CD4-positive, CD25-positive, alpha-beta regulatory T cell (primary cell): Measurements from ENCODE around the gene FAM228A. TPM values are rescaled to one million over a fixed set of nuclear protein-coding genes. Genes with fewer than 3 reads are reported as not detected.

Experiments
- ATAC-seq, 2 donors: fragments of 150-1000 bp; cut with Tn5 transposase; one replicate each; pipeline ENCODE4 v1.10.0; 2021; ENCODE audit warnings: low read depth in 2 of 2, moderate number of reproducible peaks in 2 of 2, moderate library complexity in 1 of 2
- DNase-seq, 3 donors: peaks; one replicate each; pipeline versions ENCODE4 v3.0.0 to v3.0.0-alpha.2; 2012 to 2022; ENCODE audit warnings: mixed read lengths in 1 of 3
- H3K27ac ChIP-seq: one replicate; pipeline ENCODE4 v1.7.0; 2013; ENCODE audit warnings: mild to moderate bottlenecking, low read length; ENCODE audit not compliant: insufficient read depth, poor library complexity, severe bottlenecking
- H3K27me3 ChIP-seq: one replicate; pipeline ENCODE4 v1.7.0; 2013; ENCODE audit warnings: low read length; ENCODE audit not compliant: control insufficient read depth, insufficient read depth
- H3K36me3 ChIP-seq: one replicate; pipeline ENCODE4 v1.7.0; 2013; ENCODE audit warnings: mild to moderate bottlenecking, low read length, moderate library complexity; ENCODE audit not compliant: control insufficient read depth, insufficient read depth
- H3K4me1 ChIP-seq: 2 replicates; pipeline ENCODE4 v1.7.0; 2013; ENCODE audit warnings: mild to moderate bottlenecking, low read length; ENCODE audit not compliant: insufficient read depth, control insufficient read depth, poor library complexity, severe bottlenecking
- H3K4me3 ChIP-seq: one replicate; pipeline ENCODE4 v1.7.0; 2013; ENCODE audit warnings: low read depth, mild to moderate bottlenecking, low read length, moderate library complexity
- H3K9me3 ChIP-seq, 2 experiments: 1 replicate in 1 of 2; 2 replicates in 1 of 2; pipeline ENCODE4 v1.7.0; 2013; ENCODE audit warnings: low read length in 2 of 2, mild to moderate bottlenecking in 1 of 2, moderate library complexity in 1 of 2; ENCODE audit not compliant: control insufficient read depth in 2 of 2
- H3K27ac Mint-ChIP-seq, 3 donors: one replicate each; pipeline ENCODE4 v1.8.0; 2020 to 2022; ENCODE audit warnings: mild to moderate bottlenecking in 3 of 3, mixed read lengths in 3 of 3, moderate library complexity in 2 of 3
- H3K27me3 Mint-ChIP-seq: one replicate; pipeline ENCODE4 v1.8.0; 2022; ENCODE audit warnings: mild to moderate bottlenecking, mixed read lengths
- H3K36me3 Mint-ChIP-seq: one replicate; pipeline ENCODE4 v1.8.0; 2020; ENCODE audit warnings: mixed read lengths
- H3K4me1 Mint-ChIP-seq, 4 donors: one replicate each; pipeline ENCODE4 v1.8.0; 2020 to 2022; ENCODE audit warnings: mixed read lengths in 4 of 4, mild to moderate bottlenecking in 1 of 4
- H3K4me3 Mint-ChIP-seq, 4 donors: one replicate each; pipeline ENCODE4 v1.8.0; 2020 to 2022; ENCODE audit warnings: mild to moderate bottlenecking in 4 of 4, mixed read lengths in 4 of 4, moderate library complexity in 3 of 4
- H3K9me3 Mint-ChIP-seq, 7 donors: one replicate each; pipeline ENCODE4 v1.8.0; 2020 to 2022; ENCODE audit warnings: mixed read lengths in 7 of 7, mild to moderate bottlenecking in 3 of 7, moderate library complexity in 2 of 7
- polyA plus RNA-seq, 4 donors: library from polyadenylated mRNA; unstranded; fragments of 300-500 nt; fragmentation: Illumina TruSeq; gene quantifications; one replicate each; pipeline ENCODE4 v1.2.3, GENCODE V29; 2021
- total RNA-seq: library from RNA; stranded (reverse); gene quantifications from one replicate; pipeline ENCODE4 v1.2.3, GENCODE V29; 2022

Gene FAM228A
- total and polyA plus RNA-seq, 5 donors from 2014 or later: not detected

- no peak for ATAC-seq
- no peak overlapping the region for H3K27ac Mint-ChIP-seq
- Histone ChIP-seq H3K4me1 (no peaks in the 10 kb centered on the region), H3K27me3 (no peaks in the 10 kb centered on the region), H3K4me3 (no peak overlapping the region), H3K36me3 (no peaks in the 10 kb centered on the region), H3K27ac (no peak overlapping the region), H3K9me3 (no peaks in the 10 kb centered on the region)
- no peak for DNase-seq
- peaks cover 0 to 2% (median 0%) of the 10 kb centered on the region in 7 donors for H3K9me3 Mint-ChIP-seq
- no peaks in the 10 kb centered on the region for H3K4me1 Mint-ChIP-seq
- H3K27me3 Mint-ChIP-seq: peaks cover 19% of the 10 kb centered on the region
- H3K36me3 Mint-ChIP-seq: no peaks in the 10 kb centered on the region
- H3K4me3 Mint-ChIP-seq: no peak overlapping the region
These were observed 1.5 kb downstream of the FAM228A start for GRCh38 chr2:24176326-24176725.

- no peak overlapping the region for H3K27ac Mint-ChIP-seq
These were observed 4.8 kb downstream of the FAM228A start for GRCh38 chr2:24179683-24180082.

GRCh38 chr2:24181849-24182248, 7.0 kb downstream of the FAM228A start:
- H3K27me3 Mint-ChIP-seq: peaks cover 8% of the 10 kb centered on the region
- ATAC-seq (no peak), DNase-seq (no peak)
- no peaks in the 10 kb centered on the region for H3K36me3 ChIP-seq
- no peaks in the 10 kb centered on the region for H3K4me1 ChIP-seq
- H3K27ac Mint-ChIP-seq: no peak overlapping the region
- no peak overlapping the region for H3K4me3 ChIP-seq
- no peaks in the 10 kb centered on the region for H3K4me1 Mint-ChIP-seq
- H3K27ac ChIP-seq: no peak overlapping the region
- no peaks in the 10 kb centered on the region for H3K27me3 ChIP-seq
- H3K36me3 Mint-ChIP-seq: no peaks in the 10 kb centered on the region
- no peaks in the 10 kb centered on the region for H3K9me3 Mint-ChIP-seq
- no peaks in the 10 kb centered on the region for H3K9me3 ChIP-seq
- H3K4me3 Mint-ChIP-seq: no peak overlapping the region

More at GRCh38 chr2:24179683-24180082, 4.8 kb downstream of the FAM228A start:
- ATAC-seq: no peak
- Histone ChIP-seq H3K36me3 (no peaks in the 10 kb centered on the region), H3K4me3 (no peak overlapping the region), H3K4me1 (no peaks in the 10 kb centered on the region), H3K9me3 (no peaks in the 10 kb centered on the region), H3K27me3 (no peaks in the 10 kb centered on the region), H3K27ac (no peak overlapping the region)
- Mint-ChIP-seq H3K9me3 (no peaks in the 10 kb centered on the region), H3K4me1 (no peaks in the 10 kb centered on the region), H3K27me3 (peaks cover 4% of the 10 kb centered on the region), H3K36me3 (no peaks in the 10 kb centered on the region), H3K4me3 (no peak overlapping the region)
- no peak for DNase-seq

GRCh38 chr2:24182507-24182906, 7.7 kb downstream of the FAM228A start:
- Mint-ChIP-seq H3K9me3 (peaks cover 0 to 4% (median 0%) of the 10 kb centered on the region in 7 donors), H3K4me3 (no peak overlapping the region), H3K4me1 (no peaks in the 10 kb centered on the region), H3K27me3 (peaks cover 8% of the 10 kb centered on the region), H3K27ac (no peak overlapping the region), H3K36me3 (peaks cover 3% of the 10 kb centered on the region)
- no peaks in the 10 kb centered on the region for H3K27me3 ChIP-seq
- H3K4me3 ChIP-seq: no peak overlapping the region
- H3K4me1 ChIP-seq: no peaks in the 10 kb centered on the region
- ATAC-seq: no peak
- DNase-seq: no peak
- H3K36me3 ChIP-seq: no peaks in the 10 kb centered on the region
- H3K9me3 ChIP-seq: no peaks in the 10 kb centered on the region
- no peak overlapping the region for H3K27ac ChIP-seq

GRCh38 chr2:24183366-24184069, 8.7 kb downstream of the FAM228A start:
- no peaks in the 10 kb centered on the region for H3K4me1 Mint-ChIP-seq
- Histone ChIP-seq H3K36me3 (no peaks in the 10 kb centered on the region), H3K9me3 (no peaks in the 10 kb centered on the region)

GRCh38 chr2:24189551-24189950, 14.7 kb downstream of the FAM228A start:
- Mint-ChIP-seq H3K27me3 (peaks cover 8% of the 10 kb centered on the region), H3K4me1 (no peaks in the 10 kb centered on the region), H3K4me3 (no peak overlapping the region)

More at GRCh38 chr2:24183366-24184069, 8.7 kb downstream of the FAM228A start:
- H3K4me3 ChIP-seq: no peak overlapping the region
- Mint-ChIP-seq H3K36me3 (peaks cover 5% of the 10 kb centered on the region), H3K4me3 (no peak overlapping the region), H3K9me3 (peaks cover 0 to 8% (median 0%) of the 10 kb centered on the region in 7 donors), H3K27ac (no peak overlapping the region), H3K27me3 (peaks cover 8% of the 10 kb centered on the region)
- no peaks in the 10 kb centered on the region for H3K27me3 ChIP-seq
- no peaks in the 10 kb centered on the region for H3K4me1 ChIP-seq
- ATAC-seq (no peak), DNase-seq (no peak)
- no peak overlapping the region for H3K27ac ChIP-seq

GRCh38 chr2:24190503-24190902, 15.7 kb downstream of the FAM228A start:
- no peaks in the 10 kb centered on the region for H3K36me3 ChIP-seq
- Mint-ChIP-seq H3K36me3 (peaks cover 10% of the 10 kb centered on the region), H3K4me3 (no peak overlapping the region), H3K27ac (no peak overlapping the region), H3K9me3 (peaks cover 0 to 10% (median 2%) of the 10 kb centered on the region in 7 donors), H3K4me1 (no peaks in the 10 kb centered on the region), H3K27me3 (peaks cover 4% of the 10 kb centered on the region)
- H3K9me3 ChIP-seq: no peaks in the 10 kb centered on the region
- H3K27me3 ChIP-seq: no peaks in the 10 kb centered on the region
- no peak overlapping the region for H3K4me3 ChIP-seq
- H3K4me1 ChIP-seq: no peaks in the 10 kb centered on the region
- no peak overlapping the region for H3K27ac ChIP-seq
- DNase-seq (no peak), ATAC-seq (no peak)

More at GRCh38 chr2:24189551-24189950, 14.7 kb downstream of the FAM228A start:
- Mint-ChIP-seq H3K27ac (no peak overlapping the region), H3K9me3 (peaks cover 0 to 10% (median 0%) of the 10 kb centered on the region in 7 donors), H3K36me3 (peaks cover 10% of the 10 kb centered on the region)
- no peak for ATAC-seq
- Histone ChIP-seq H3K9me3 (no peaks in the 10 kb centered on the region), H3K36me3 (no peaks in the 10 kb centered on the region), H3K4me3 (no peak overlapping the region), H3K27ac (no peak overlapping the region), H3K27me3 (no peaks in the 10 kb centered on the region), H3K4me1 (no peaks in the 10 kb centered on the region)
- no peak for DNase-seq

- no peak for ATAC-seq
- Histone ChIP-seq H3K4me1 (no peaks in the 10 kb centered on the region), H3K27me3 (no peaks in the 10 kb centered on the region), H3K9me3 (no peaks in the 10 kb centered on the region), H3K27ac (no peak overlapping the region), H3K36me3 (no peaks in the 10 kb centered on the region), H3K4me3 (no peak overlapping the region)
- Mint-ChIP-seq H3K4me3 (no peak overlapping the region), H3K36me3 (peaks cover 10% of the 10 kb centered on the region), H3K27me3 (peaks cover 4% of the 10 kb centered on the region), H3K4me1 (no peaks in the 10 kb centered on the region), H3K9me3 (peaks cover 0 to 10% (median 2%) of the 10 kb centered on the region in 7 donors), H3K27ac (no peak overlapping the region)
- DNase-seq: no peak
These were observed 16.3 kb downstream of the FAM228A start for GRCh38 chr2:24191156-24191555.
